G401 (cell line): ENCODE measurements around the gene ATOH8. TPM values are rescaled to one million over a fixed set of nuclear protein-coding genes. Genes with fewer than 3 reads are reported as not detected.
"Not testable (repeated sequence)": the region's sequence is repeated elsewhere in the genome, so short reads cannot be mapped to it uniquely, and the experiment has no call there.

Experiments used
- DNase-seq: peaks from one replicate; pipeline ENCODE4 v3.0.0-alpha.2; 2015; ENCODE audit warnings: low spot score
- in situ Hi-C: cut with HindIII; loops from 2 replicates; pipeline ENCODE4 v1.10.0; 2016; ENCODE audit warnings: low sequenced_read_pairs, mixed read lengths
- total RNA-seq: library from RNA; depleted of rRNA; stranded (reverse); fragments of >200 nt; shearing (Covaris generic); gene quantifications from 2 replicates; pipeline ENCODE4 v1.2.3, GENCODE V29; 2014; rRNA removed

ATOH8 gene
- 18.9 and 25.8 TPM in 2 replicates for total RNA-seq

DNA sequence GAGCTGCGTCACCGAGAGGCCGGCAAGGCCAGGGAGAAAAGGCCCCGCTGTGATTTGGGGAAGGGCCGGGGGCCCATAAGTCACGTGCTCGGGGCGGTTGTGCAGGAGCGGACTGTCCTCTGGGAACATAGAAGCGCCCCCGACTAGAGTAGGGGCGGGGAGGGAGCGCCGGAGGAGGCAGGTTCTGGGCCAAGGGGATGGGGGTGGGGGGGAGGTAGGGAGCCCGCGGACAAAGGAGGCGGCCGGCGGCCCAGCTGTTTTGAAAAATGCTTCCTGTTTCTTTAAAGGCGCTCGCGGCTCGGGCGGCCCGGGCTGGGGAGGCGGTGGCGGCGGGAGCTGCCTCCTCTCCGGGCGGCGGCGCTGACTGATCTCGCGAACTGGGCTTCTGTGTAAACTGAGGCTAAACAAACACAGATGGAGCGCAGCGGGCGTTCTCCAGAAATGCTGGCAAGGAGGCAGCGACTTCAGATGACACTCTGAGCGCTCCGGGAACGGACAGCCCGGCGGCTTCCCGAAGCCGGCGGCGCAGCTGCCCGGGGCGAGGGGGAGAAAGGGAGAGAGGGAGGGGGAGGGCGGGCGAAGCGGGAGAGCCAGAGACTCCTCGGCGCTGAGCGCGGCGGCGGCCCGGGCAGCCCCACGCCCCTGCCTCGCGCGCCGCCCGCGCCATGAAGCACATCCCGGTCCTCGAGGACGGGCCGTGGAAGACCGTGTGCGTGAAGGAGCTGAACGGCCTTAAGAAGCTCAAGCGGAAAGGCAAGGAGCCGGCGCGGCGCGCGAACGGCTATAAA lies at the start of gene ATOH8:
Gene ATOH8, plus strand, starts transcription at position 467 of the 788 bp plus-strand sequence. Its CDS starts 199 bp downstream, at position 666.
- DNase-seq, result peak; percentile 59
- in situ Hi-C loops, result no loop called here

DNA sequence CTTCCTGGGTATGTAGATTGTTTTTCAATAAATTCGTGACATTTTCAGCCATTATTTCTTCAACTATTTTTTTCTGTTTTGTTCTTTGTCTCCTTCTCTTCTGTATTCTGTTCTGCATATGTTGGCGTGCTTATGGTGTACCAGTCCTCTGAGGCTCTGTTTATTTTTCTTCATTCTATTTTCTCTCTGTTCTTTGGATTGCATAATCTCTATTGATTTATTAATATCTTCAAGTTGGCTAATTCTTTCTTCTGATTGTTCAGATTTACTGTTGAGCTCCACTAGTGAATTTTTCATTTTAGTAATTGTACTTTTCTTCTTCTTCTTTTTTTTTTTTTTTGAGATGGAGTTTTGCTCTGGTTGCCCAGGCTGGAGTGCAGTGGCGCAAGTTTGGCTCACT lies 49.8 kb upstream of the ATOH8 start:
- DNase-seq, result no peak
- in situ Hi-C loops, result loop anchor here (25.0 kb wide), 1 partner anchor 108 kb away; no protein-coding TSS in a partner anchor

DNA sequence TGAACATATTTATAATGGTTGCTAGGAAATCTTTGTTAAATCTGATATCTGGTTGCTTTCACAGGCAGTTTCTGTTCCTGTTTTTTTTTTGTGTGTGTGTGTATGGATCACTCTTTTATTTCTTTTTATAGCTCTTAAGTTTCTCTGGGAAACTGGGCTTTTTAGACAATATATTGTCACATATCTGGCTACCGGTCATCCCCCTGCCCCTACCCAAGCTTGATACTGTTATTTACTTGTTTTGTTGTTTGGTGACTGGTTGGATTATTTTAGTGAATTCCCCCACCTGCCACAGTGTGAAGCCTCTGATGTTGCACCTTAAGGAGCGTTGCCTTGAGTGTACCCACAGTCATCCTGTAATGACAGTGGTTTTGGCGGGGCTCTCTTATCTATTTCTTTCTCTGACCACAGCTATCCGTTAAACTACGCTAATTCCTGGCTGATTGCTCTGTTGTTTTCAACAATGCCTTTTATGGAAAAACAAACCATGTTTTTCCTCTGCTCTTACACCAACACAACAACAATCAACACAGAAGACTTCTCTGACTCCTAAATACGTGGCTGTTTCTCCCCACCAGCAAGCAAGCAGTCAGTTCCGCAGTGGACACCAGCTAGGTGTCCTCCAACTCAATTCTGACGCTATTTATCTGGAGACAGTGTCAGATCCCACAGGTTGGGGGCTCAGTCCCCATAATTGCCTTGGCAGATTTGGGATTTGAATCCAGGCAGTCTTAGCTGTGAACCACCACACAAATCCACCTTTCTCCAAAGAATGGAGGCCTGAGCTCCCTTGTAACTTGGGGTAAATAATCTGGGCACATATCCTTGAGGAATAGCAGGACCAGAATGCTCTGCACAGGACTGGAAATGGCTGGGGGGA lies 48.8 kb upstream of the ATOH8 start:
- DNase-seq, result no peak
- in situ Hi-C loops, result loop anchor here (5.0 to 25.0 kb wide), 2 partner anchors 48 to 107 kb away; no protein-coding TSS in a partner anchor

- DNase-seq, result no peak
These were observed 48.1 kb upstream of the ATOH8 start for GRCh38 chr2:85705680-85706039.

DNA sequence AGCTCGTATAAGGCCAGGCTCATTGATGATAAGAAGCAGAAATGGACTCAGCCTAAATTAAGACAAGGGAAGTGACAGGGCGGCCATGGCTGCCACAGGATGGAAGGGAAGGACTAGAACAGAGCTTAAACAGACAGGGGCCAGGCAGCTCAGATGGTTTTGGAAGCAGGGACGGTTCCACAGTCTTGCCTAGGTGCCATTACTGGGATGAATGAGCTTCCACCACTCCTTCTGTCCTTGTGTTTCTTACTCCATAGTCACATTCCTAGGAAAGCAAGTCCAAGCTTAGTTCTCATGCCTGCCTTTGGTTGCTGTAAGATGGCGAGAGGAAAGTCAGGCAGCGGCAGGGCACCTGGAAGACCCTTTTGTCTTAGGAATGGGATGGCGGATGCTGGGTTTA lies 47.7 kb upstream of the ATOH8 start:
- DNase-seq, result no peak
- in situ Hi-C loops, result loop anchor here (5.0 to 25.0 kb wide), 2 partner anchors 49 to 106 kb away; no protein-coding TSS in a partner anchor

More at GRCh38 chr2:85705680-85706039, 48.1 kb upstream of the ATOH8 start:
- in situ Hi-C loops, result loop anchor here (5.0 to 25.0 kb wide), 2 partner anchors 48 to 107 kb away; no protein-coding TSS in a partner anchor

- in situ Hi-C loops, result loop anchor here (5.0 to 25.0 kb wide), 2 partner anchors 49 to 106 kb away; no protein-coding TSS in a partner anchor
- DNase-seq, result no peak
These were observed 47.0 kb upstream of the ATOH8 start for GRCh38 chr2:85706599-85707296.

DNA sequence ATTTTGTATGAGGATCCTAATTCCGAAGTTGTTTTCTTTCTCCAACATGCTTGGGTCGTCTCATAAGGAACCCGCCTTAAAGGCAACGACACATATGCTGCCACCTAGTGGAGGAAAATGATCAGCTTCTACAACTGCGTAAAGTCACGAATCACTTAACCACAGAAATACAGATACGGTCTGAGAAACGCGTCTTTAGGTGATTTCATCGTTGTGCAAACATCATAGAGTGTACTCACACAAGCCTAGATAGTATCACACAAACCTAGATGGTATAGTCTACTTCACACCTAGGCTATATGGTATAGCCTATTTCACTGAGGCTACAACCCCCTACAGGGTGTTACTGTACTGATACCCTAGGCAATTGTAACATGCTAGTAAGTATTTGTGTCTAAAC lies 46.5 kb upstream of the ATOH8 start:
- in situ Hi-C loops, result loop anchor here (5.0 to 25.0 kb wide), 2 partner anchors 50 to 105 kb away; no protein-coding TSS in a partner anchor
- DNase-seq, result peak; percentile 79

DNA sequence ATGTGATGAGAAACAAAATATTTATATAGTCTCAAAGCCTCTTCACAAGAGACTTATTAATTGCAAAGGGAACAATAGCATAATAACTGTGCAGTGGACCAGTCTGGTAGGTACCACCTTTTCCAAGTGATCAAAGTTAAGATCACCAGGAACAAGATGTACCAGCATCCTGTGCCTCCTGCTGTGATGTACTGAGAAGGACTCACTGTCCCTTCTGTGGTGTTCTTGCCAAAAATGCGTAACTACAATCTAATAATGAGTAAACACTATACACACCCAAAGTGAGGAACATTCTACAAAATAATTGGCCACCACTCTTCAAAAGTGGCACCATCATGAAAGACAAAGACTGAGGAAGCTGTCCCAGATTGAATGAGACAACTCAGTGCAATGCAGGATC lies 45.1 kb upstream of the ATOH8 start:
- no peak for DNase-seq
- in situ Hi-C loops, result loop anchor here (5.0 to 25.0 kb wide), 2 partner anchors 51 to 104 kb away; no protein-coding TSS in a partner anchor

GRCh38 chr2:85709401-85709811 lies 44.4 kb upstream of the ATOH8 start:
- in situ Hi-C loops, result loop anchor here (5.0 to 25.0 kb wide), 2 partner anchors 52 to 103 kb away; no protein-coding TSS in a partner anchor
- DNase-seq, result no peak

GRCh38 chr2:85710687-85711577 lies 42.9 kb upstream of the ATOH8 start:
- DNase-seq, result no peak
- in situ Hi-C loops, result loop anchor here (25.0 kb wide), 1 partner anchor 101 kb away; no protein-coding TSS in a partner anchor

- in situ Hi-C loops, result loop anchor here (25.0 kb wide), 1 partner anchor 101 kb away; no protein-coding TSS in a partner anchor
- no peak for DNase-seq
These were observed 42.2 kb upstream of the ATOH8 start for GRCh38 chr2:85711578-85712060.

- in situ Hi-C loops, result loop anchor here (25.0 kb wide), 1 partner anchor 100 kb away; no protein-coding TSS in a partner anchor
These were observed 41.5 kb upstream of the ATOH8 start for GRCh38 chr2:85712336-85712735.

GRCh38 chr2:85712849-85713612 lies 40.8 kb upstream of the ATOH8 start:
- no peak for DNase-seq
- in situ Hi-C loops, result loop anchor here (25.0 kb wide), 1 partner anchor 99 kb away; no protein-coding TSS in a partner anchor

More at GRCh38 chr2:85712336-85712735, 41.5 kb upstream of the ATOH8 start:
- DNase-seq, result no peak

DNA sequence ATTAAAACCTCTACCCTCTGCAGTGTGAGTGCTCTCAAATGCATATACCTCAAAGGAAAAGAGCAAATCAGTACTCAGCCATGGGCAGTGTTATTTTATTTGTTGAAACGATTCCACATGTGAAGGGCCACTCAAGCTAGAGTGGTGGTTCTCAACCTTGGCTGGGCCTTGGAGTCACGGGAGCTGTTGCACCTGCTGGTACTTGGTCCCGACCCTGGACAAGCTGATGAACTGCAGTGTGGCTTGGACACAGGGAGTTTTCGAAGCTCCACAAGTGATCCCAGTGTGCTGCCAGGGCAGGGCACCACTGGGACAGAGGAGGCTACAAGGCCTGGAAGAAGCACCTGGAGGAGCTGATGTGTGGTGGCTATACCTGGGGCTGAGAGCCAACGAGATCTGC lies 40.0 kb upstream of the ATOH8 start:
- DNase-seq, result no peak
- in situ Hi-C loops, result loop anchor here (25.0 kb wide), 1 partner anchor 98 kb away; no protein-coding TSS in a partner anchor

DNA sequence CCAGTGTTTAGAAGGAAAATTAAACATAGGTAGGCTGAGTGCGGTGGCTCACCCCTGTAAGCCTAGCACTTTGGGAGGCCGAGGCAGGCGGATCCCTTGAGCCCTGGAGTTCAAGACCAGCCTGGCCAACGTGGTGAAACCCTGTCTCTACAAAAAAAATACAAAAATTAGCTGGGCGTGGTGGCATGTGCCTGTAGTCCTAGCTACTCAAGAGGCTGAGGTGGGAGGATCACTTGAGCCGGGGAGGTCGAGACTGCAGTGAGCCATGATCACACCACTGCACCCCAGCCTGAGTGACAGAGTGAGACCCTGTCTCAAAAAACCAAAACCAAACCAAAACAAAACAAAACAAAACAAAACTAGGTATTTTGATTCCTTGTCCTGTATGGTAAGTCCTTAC lies 39.4 kb upstream of the ATOH8 start:
- in situ Hi-C loops, result loop anchor here (25.0 kb wide), 1 partner anchor 98 kb away; no protein-coding TSS in a partner anchor
- DNase-seq, result not testable (repeated sequence)

GRCh38 chr2:85714841-85715240 lies 39.0 kb upstream of the ATOH8 start:
- DNase-seq, result no peak
- in situ Hi-C loops, result loop anchor here (25.0 kb wide), 1 partner anchor 97 kb away; no protein-coding TSS in a partner anchor
